GM19397 (cell line): ENCODE results near the gene SHC2.
"Not testable (repeated sequence)": the region's sequence is repeated elsewhere in the genome, so short reads cannot be mapped to it uniquely, and the experiment has no call there.

Source experiments
- ATAC-seq: cut with Tn5 transposase; IDR thresholded peaks from one replicate; pipeline ENCODE4 v1.9.1; 2021; ENCODE audit warnings: mild to moderate bottlenecking, moderate library complexity; ENCODE audit not compliant: unreplicated experiment

Gene SHC2

DNA sequence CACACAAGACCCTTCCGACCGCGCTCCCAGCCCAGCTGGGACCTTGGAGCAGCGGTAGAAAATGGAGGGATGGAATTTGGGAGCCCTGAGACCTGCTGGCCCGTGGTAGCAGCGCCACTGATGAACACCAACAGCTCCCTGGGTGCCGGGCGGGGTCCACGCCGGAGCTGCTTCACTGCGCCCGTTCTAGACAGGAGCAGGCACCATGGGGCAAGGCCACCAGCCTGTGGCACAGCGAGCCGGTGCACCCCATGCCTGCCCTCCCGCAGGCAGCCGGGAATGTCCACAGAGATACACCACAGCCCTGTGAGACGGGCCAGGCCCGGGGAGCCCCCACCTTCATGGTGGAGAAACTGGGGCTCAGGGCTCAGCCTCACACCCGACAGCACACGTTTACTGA is 9.9 kb upstream of the SHC2 start:
- ATAC-seq, result no peak

DNA sequence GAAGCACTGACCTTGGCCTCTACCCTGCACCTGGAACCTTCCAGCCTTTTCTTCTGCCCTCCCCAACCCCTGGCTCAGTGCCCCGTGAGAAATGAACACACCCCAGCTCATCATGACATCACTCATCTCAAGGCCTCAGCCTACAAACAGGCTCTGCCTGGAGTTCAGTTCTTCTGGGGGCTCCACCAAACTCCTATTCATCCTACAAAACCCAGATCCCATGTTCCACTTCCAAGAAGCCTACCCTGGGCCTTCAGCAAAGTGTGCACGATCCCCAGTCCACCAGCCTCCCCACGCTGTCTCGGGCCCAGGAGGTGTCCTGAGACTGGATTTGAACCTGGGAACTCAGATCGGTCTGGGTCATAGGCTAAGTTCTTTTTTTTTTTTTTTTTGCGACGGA is 9.0 kb upstream of the SHC2 start:
- no peak for ATAC-seq

DNA sequence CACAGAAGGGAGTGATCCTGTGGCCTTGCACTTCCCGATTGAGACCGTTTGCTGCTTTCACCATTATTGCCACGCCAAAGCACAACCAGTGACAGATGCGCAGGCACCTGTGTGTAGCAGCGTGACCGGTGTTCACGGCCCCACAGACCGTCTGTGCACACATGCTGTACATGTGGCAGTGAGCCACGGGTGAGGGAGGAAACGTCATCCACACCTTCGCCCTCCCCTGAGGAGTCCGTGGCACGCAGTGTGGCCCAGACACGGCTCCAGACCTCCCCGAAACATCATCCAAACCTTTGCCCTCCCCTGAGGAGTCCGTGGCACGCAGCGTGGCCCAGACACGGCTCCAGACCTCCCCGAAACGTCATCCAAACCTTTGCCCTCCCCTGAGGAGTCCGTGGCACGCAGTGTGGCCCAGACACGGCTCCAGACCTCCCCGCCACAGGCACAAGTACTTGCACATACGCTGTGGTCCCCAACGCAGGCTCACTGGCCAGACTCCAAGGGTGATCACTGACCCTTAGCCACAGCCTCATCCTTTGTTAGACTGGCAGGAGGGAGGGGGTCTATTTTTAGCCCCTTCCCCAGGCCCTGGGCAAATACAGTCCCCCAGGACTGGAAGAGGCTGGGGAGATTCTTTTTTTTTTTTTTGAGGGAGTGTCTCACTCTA is 7.9 kb upstream of the SHC2 start:
- ATAC-seq, result no peak

DNA sequence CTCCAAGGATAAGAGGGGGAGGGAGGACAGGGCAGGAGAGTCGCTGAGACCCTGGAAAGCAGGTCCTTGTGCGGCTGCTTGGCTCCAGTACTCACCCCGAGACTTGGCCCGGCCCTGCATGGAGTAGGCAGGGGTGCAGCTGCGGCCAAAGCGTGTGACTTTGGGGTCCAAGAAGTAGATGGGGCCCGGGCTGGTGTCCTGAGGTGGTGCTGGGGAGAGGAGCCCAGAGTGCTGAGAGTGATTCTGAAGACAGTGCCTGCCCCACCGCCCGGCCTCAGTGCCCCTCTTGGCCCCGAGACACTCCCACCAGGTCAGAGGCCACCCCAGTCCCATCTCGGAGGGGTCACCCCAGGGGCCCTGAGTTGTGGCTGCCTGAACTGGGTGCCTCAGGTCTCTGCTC is 6.7 kb upstream of the SHC2 start:
- no peak for ATAC-seq

DNA sequence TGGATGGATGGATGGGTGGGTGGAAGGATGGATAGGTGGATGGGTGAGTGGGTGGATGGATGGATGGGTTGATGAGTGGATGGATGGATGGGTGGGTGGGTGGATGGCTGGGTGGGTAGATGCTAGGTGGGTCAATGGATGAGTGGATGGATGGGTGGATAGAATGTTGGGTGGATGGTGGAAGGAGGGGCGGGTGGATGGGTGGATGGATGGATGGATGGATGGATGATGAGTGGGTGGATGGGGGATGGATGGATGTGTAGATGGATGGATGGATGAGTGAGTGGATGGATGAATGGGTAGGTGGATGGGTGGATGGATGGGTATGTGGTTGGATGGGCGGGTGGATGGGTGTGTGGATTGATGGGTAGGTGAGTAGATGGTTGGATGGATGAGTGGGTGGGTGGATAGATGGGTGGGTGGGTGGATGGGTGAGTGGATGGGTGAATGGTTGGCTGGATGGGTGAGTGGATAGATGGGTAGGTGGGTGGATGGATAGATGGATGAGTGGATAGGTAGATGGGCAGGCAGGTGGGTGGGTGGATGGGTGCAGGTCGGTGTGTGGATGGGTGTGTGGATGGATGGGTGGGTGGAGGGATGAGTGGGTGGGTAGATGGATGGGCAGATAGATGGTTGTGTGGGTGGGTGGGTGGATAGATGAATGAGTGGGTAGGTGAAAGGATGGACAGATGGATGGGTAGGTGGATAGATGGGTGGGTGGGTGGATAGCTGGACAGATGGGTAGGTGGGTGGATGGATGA is 4.4 kb upstream of the SHC2 start:
- ATAC-seq, result no peak

DNA sequence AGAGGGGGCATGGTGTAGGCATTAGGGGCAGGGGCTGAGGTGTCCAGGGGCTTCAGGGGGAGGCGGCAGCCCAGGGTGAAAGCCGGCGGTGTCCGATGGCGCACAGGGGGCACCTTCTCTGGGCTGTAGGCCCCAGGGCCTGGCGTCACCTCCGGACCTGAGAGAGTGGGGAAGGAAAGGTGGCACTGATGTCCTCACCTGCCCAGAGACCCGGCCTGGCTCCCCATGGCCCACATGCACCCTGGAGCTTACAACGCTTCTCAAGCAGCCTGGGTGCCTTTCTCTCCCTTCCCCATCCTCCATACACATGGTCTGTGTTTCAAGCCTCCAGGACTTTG is 3.3 kb upstream of the SHC2 start:
- no peak for ATAC-seq

DNA sequence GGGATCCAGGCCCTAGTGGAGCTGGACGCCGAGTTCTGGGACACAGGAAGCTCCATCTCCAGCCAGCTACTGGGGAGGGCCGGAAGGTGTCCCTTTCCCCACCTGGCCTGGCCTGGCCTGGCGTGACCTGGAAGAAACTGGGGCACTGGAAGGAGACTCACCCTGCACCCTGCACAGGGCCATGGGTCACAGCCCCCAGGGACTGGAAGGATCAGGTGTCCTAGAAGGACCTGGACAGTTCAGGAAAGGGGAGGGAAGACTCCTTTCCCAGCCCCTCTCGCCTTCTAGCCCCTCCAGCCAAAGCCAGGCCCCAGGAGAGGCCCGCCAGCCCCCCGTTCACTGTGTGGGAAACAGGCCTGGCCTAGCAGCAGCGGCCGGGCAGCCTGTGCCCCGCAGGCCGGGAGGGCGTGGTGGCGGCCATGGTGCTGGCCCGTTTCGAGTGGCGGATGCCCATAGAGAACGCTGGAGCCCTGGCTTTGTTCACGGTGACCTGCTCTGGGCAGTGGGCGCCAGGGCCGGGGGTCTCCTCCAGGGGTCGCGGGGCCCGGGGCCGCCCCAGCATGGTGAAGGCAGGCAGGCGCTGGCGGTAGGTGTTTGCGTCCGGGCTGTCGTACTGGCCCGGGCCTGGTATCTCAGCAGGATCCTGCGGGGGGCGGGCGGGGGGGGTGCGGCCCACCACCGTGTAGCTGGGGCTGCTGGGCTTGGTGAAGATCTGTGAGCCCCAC is 2.8 kb upstream of the SHC2 start:
- ATAC-seq, result no peak

DNA sequence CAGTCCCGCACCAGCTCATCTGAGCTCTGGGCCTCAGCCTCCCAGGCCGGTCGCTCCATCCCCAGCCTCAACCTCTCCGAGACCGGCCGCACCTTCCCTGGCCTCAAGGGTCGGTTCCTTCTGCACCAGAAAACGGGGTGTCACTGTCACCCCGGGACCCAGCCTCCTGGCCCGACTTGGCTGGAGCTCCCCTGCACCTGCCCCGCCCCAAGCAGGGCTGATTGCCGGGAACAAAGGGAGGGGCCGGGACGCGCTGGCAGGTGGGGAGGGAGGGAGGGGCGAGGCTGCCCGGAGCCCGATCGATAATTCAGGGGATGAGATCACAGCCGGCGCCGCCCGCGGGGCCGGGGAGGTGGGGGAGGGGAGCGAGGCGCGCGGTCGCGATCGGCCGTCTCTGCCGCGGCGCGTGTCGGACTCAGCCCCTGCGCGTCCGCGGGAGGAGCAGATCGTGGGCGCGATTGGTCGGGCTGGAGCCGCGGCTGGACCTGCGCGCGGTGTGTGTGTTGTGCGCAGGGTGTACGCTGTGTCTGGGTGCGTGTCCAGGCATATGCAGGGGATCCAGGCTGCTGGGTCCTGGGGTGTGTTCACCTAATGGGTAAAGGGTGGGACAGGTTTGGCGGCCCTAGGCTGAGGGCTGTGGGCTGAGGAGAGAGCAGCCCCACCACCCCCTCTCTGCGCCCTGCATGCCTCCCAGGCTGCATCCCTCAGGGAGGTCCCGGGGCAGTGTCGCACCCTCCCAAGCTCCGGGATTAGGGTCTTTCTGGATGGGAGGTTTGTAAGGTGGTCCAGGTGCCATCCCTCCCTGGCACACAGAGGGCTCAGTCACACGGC is 1.1 kb upstream of the SHC2 start:
- ATAC-seq, result no peak

DNA sequence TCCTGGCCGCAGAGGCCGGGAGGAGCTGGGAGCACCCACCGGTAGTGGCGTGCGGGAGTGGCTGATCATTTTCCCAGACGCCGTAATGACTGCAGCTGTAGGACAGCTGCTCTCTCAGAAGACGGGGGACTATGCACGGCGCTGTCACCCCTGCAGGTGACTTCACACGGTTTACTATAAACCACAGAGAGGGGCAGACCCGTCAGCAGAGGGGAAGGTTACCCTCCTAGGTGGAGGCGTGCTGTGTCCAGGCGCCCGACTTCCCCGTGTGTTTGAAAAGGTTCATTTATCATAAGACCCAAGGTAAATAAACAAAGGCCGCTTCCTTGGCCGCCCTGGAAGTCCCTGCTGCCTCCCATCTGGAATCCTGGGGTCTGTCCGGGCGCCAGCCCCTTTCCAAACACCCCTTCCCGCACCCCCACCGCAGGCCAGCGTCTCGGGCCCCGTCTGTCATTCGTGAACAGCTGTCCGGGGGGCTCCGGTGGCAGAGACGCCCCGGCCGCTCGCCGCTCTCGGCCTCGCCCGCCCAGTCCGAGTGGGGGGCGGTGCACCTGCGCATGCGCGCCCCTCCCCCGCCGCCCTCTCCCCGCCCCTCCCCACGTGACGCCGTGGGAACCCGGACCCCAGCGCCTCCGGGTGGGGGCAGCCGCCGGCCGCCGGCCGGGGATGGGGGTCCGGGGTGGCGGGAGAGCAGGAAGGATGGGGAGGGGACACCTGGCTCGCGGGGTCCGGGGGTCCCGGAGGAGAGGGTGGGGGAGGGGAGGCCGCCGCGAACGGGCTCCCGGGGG is 915 bp downstream of the SHC2 start:
- no peak for ATAC-seq

DNA sequence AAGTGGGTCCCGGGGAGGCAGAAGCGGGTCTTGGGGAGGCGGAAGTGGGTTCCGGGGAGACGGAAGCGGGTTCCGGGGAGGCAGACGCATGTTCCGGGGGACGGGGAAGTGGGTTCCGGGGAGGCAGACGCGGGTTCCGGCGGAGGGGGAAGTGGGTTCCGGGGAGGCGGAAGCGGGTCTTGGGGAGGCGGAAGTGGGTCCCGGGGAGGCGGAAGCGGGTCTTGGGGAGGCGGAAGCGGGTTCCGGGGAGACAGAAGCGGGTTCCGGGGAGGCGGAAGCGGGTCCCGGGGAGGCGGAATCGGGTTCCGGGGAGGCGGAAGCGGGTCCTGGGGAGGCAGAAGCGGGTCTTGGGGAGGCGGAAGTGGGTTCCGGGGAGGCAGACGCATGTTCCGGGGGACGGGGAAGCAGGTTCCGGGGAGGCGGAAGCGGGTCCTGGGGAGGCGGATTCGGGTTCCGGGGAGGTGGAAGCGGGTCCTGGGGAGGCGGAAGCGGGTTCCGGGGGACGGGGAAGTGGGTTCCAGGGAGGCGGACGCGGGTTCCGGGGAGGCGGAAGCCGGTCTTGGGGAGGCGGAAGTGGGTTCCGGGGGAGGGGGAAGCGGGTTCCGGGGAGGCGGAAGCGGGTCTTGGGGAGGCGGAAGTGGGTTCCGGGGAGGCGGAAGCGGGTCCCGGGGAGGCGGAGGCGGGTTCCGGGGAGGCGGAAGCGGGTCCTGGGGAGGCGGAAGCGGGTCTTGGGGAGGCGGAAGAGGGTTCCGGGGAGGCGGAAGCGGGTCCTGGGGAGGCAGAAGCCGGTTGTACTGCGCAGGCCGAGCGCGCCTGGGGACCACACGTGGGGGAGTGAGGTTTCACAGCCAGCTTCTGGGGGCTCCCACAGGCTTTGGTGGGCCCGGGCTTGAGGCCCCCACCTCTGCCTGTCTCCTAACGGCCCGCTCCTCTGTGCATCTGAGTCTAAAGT is 2.5 kb downstream of the SHC2 start:
- no peak for ATAC-seq

DNA sequence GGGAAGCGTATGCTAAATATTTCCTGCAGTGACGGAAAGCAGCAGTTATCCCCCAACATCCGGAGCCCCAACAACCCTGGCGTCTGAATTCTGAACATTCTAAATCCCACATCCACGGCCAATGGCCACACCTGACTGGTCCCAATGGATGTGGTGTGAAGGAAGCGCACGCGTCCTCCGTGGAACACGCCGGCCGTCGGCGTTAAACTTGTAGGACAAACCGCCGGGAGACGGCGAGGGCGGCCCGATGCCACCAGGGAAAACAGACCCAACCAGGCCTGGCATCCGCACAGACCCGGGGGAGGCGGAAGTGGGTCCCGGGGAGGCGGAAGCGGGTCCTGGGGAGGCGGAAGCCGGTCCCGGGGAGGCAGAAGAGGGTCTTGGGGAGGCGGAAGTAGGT is 3.2 kb downstream of the SHC2 start:
- ATAC-seq, result no peak

DNA sequence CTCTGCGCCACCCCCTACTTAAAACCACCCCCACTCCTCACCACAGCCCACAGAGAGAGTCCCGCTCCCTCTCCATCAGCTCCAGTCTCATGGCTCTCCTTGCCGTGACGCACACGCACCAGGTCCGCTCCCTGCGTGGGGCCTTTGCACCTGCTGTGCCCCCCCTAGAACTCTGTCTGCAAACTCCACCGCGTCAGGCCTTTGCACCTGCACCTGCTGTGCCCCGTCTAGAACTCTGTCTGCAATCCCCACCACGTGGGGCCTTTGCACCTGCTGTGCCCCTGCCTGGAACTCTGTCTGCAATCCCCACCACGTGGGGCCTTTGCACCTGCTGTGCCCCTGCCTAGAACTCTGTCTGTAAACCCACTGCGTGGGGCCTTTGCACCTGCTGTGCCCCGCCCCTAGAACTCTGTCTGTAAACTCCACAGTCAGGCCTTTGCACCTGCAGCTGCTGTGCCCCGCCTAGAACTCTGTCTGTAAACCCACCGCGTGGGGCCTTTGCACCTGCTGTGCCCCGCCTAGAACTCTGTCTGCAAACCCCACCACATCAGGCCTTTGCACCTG is 4.2 kb downstream of the SHC2 start:
- ATAC-seq, result no peak

DNA sequence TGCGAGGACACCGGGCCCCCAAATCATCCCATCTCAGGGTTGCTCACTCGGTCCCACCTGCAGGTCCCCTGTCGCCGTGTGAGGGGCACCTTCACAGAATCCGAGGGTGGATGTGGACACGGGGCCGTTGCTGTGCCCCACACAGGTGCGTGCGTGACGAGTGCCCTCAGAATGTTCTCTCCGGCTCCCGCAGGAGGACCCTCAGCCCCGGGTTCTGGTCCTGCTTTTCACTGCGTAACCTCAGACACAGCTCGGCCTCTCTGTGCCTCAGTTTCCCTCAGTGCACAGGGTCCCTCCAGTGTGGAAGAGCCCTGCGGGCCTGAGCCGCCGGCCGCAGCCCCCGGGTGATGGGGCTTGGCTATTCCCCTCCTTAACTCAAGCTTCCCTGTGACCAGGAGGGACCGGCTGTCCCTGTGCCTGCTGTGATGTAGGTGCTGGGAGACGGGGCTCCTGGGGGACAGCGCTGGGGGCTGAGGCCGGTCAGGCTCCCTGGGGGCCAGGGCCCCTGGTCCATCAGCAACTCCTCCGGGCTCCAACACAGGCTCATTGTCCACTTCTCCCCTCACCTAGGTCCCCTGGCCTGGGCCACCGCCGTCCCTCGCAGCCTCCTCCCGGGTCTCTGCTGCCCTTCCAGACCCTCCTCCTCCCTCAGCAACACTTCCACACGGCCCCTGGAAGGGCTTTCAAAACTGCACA is 4.8 kb downstream of the SHC2 start:
- no peak for ATAC-seq

DNA sequence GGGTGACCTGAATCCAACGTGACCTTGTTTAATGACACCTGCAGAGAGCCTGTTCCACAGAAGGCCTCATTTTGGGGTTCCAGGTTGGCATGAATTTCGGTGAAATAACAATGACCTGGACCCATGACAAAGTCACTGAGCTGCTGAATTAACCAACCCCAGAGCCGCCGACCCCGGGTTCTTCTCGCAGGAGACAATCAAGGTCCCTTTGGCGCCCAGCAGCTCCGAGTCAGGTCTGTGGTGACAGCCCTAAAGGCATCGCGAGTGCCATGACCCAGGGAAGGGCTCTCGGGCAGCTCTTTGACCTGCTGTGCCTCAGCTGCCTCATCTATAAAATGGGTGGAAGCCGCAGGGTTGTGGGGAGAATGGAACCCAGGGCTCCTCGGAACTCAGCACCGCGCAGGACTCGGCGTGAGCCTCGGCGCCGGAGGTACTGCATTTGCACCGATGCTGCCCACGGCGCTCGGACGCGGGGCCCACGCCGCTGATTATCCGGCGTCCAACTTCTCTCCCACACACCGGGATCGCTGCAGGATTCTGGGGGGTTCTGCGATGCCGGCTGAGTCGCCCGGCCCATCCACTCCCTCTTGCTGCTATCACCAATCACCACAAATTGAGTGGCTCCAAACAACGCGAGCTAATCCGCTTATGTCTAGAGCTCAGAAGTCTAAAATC is 5.7 kb downstream of the SHC2 start:
- ATAC-seq, result no peak

DNA sequence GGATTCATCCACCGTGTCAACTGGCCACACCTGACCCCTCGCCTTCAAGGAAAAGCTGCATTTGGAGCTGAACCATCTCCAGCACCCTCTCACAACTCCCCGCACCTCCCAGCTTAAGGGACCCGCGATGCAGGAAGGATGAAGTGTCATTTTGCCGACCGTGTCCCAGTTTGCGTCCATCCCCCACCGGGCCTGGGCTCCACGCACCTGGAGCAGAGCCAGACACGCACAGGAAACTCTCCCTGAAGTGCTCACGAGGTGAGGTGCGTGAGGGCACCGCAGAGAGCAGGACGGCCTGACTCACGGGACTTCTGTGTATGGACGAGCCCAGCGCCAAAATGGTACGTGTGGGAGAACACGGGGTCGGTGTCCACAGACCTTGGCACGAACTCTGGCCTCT is 7.2 kb downstream of the SHC2 start:
- ATAC-seq, result no peak

DNA sequence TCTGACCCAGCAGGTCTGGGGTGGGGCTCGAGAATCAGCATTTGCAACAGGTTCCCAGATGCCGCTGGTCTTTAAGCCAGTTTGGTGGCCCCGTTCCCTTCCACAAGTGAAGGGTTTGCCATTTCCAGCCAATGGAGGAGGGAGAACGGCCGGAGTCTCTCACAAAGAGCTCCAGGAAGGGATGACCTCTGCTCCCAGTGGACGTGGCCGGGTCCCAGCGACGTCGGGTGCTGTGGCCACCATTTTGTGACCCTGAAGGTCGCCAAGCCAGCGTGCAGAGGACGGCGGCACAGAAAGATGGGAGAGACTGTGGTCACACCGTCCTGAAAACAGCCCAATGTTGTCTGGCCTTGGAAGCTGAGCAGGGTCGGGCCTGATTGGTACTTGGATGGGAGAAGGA is 8.0 kb downstream of the SHC2 start:
- no peak for ATAC-seq

DNA sequence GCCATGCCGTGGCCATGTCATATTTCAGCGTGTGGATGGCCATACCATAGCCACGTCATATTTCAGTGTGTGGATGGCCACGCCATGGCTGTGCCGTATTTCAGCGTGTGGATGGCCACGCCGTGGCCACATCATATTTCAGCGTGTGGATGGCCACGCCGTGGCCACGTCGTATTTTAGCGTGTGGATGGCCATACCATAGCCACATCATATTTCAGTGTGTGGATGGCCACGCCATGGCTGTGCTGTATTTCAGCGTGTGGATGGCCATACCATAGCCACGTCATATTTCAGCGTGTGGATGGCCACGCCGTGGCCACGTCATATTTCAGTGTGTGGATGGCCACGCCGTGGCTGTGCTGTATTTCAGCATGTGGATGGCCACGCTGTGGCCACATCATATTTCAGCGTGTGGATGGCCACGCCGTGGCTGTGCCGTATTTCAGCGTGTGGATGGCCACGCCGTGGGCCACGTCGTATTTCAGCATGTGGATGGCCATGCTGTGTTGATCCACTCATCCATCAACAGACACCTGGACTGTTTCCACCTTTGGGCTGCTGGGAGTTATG is 9.8 kb downstream of the SHC2 start:
- not testable (repeated sequence) for ATAC-seq

DNA sequence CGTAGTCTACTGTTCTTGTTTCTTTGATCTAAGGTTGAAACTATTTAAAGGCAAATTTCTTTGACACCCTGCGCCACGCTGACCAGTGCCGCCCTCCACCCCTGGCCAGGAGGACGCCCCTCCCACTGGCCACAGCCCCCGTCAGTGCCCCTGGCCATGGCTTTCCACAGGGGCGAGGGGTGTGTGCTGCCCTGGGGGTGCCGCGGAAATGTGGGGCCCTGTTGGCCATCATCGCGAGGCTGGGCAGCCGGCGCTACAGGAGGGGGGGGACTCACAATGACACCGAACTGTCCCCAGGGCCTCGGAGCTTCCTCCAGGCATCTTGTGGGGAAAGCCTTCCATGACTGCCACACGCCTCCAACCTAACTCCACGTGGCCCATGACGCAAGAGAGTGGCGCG is 10.9 kb downstream of the SHC2 start:
- no peak for ATAC-seq
